ENCODE results near the gene IGFALS.

IGFALS gene

DNA sequence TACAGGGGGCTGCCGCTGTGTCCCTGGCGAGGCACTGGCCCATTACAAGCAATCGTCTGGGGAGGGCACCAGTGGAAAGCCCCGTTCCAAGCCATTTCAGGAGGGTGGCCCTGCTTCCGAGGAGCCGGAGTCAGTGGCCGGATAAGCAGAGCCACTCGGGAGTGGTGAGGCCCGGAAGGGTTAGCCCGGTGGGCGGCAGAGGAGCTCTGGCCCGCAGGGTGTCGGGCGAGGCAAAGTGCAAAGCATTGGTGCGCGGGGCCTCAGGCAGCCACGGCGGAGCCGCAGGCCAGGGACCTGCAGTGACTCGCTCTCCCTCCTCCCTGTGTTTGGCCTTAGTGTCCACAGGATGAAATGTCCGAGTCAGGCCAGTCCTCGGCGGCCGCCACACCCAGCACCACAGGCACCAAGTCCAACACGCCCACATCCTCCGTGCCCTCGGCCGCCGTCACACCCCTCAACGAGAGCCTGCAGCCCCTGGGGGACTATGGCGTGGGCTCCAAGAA, 46.8 kb downstream of the IGFALS start:
- no peak overlapping the region for H3K4me3 ChIP-seq (ENCODE audit: low read depth, low read length)
- TF ChIP-seq, protein P1, sequence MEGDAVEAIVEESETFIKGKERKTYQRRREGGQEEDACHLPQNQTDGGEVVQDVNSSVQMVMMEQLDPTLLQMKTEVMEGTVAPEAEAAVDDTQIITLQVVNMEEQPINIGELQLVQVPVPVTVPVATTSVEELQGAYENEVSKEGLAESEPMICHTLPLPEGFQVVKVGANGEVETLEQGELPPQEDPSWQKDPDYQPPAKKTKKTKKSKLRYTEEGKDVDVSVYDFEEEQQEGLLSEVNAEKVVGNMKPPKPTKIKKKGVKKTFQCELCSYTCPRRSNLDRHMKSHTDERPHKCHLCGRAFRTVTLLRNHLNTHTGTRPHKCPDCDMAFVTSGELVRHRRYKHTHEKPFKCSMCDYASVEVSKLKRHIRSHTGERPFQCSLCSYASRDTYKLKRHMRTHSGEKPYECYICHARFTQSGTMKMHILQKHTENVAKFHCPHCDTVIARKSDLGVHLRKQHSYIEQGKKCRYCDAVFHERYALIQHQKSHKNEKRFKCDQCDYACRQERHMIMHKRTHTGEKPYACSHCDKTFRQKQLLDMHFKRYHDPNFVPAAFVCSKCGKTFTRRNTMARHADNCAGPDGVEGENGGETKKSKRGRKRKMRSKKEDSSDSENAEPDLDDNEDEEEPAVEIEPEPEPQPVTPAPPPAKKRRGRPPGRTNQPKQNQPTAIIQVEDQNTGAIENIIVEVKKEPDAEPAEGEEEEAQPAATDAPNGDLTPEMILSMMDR (IDR thresholded peaks at IDR 0.05; ENCODE audit: borderline replicate concordance, insufficient read depth, low read depth, low read length): no peak

GRCh38 chr16:1745900-1746692, 47.4 kb downstream of the IGFALS start:
- no peak overlapping the region for H3K4me3 ChIP-seq (ENCODE audit: low read depth, low read length)
- TF ChIP-seq, protein P1 (IDR thresholded peaks at IDR 0.05; ENCODE audit: borderline replicate concordance, insufficient read depth, low read depth, low read length): no peak

DNA sequence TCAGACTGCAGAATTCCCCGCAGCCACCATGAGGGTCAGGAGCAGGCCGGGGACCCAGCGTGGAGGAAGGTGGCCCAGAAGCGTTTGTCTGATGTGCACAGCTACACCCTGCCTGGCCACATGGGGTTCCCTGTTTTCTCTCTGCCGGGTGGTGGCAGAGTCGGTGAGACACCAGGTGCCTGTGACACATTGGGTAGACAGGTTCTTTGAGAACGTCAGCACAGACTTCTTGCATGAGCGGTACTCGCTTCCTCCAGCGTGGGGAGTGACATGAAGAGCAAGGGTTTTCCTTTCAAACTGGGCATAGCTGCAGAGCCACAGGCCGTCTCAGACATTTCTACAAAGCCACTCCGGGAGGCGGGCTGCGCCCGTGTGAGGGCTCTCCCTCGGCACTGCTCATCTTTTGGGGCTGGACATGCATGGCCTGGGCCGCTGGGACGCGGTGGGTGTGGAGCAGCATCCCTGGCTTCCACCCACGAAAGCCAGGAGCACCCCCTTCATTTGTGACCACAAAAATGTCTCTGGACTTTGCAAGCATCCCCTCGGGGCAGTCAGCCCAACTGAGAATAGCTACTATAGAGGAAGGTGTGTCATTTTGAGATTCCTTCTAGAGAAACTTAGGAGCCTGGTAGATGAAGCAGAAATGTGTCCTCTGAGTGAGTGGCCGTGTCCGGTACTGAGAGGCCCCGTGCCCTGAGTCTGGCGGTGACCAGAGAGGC, 48.2 kb downstream of the IGFALS start:
- H3K4me3 ChIP-seq (ENCODE audit: low read depth, low read length): no peak overlapping the region
- TF ChIP-seq, protein P1 (IDR thresholded peaks at IDR 0.05; ENCODE audit: borderline replicate concordance, insufficient read depth, low read depth, low read length): no peak

DNA sequence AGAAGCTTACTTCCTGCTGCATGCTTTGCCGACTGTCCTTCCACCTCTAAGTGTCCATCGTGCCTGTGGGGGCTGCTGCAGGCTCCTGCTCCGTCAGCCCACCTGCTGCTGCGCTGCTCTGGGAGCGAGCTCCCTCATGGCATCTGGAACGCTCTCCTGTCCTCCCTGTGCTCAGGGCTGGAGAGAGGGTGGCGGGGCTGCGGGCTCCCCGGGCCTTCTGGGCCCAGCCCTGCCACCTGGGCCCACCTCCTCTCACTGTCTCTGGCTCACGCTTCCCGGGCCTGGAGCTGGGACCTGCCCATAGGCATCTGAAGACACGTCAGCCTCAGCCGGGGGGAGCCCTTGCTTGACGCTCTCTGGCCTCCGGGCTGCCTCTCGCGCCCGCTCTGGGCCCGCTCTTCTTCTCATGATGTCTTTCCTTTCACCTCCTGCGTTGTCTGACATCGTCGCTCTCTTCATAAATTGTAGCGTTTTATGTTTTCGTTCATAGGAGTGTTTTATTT, 49.1 kb downstream of the IGFALS start:
- no peak overlapping the region for H3K4me3 ChIP-seq (ENCODE audit: low read depth, low read length)
- TF ChIP-seq, protein P1 (IDR thresholded peaks at IDR 0.05; ENCODE audit: borderline replicate concordance, insufficient read depth, low read depth, low read length): no peak

DNA sequence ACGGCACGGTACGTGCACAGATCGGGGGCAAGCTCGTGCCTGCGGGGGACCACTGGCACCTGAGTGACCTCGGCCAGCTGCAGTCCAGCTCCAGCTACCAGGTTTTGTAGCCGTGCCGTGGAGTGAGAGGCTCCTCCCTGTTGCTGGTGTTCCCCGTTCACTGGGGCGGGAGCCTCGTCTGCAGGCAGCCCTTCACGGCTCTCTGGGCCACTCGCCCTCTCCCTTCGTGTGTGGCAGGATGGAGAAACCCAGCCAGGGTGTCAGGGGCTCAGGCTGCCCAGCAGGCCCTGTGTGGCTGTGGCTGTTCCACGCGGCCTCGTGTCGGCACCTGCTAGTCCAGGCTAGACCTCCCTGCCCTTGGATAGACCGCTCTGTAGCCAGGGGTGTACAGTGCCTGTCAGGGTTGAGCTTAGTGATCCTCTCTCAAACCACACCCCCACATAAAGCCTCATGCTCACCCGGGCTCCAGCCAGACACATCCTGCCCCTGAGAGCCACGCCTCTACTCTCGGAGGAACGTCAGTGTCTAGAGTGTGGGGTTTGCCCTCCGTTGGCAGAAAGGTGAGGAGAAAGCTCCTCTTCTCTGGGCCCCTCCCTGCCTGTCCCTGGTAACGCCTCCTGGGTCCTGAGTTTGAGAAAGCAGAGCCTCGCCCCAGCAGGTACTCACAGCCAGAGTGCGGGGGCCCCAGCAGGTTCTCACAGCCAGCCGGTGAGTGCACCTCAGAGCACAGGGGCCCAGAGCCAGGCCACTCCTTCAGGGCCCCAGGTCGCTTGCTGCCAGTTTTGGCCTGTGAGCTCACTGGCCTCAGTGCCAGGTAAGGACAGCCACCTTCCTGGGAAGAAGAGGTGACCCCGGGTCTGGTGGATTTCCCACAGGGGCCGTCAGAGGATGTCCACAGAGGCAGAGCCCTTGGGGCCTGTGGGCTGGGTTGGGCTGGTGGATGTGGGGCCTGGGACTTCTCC, 49.8 kb downstream of the IGFALS start:
- H3K4me3 ChIP-seq (ENCODE audit: low read depth, low read length): no peak overlapping the region
- TF ChIP-seq, protein P1 (IDR thresholded peaks at IDR 0.05; ENCODE audit: borderline replicate concordance, insufficient read depth, low read depth, low read length): no peak

GRCh38 chr16:1741553-1742165, 51.8 kb downstream of the IGFALS start:
- no peak overlapping the region for H3K4me3 ChIP-seq (ENCODE audit: low read depth, low read length)
- TF ChIP-seq, protein P1 (IDR thresholded peaks at IDR 0.05; ENCODE audit: borderline replicate concordance, insufficient read depth, low read depth, low read length): no peak
